CD4-positive, alpha-beta memory T cell (primary cell): ENCODE data around the gene NKX2-4. TPM values are rescaled to one million over a fixed set of nuclear protein-coding genes. Genes with fewer than 3 reads are reported as not detected.
"Not testable (repeated sequence)": the region's sequence is repeated elsewhere in the genome, so short reads cannot be mapped to it uniquely, and the experiment has no call there.

ENCODE experiments used
- CTCF ChIA-PET: fragments of 350-600 bp; sonication (Branson Sonifier 250); formaldehyde crosslinking; loops from one replicate; lab custom pipeline; 2021; ENCODE audit warnings: inconsistent platforms; ENCODE audit not compliant: partially characterized antibody; lab: Charles Lee
- POLR2A ChIA-PET: fragments of 350-600 bp; sonication (Branson Sonifier 250); formaldehyde crosslinking; loops from one replicate; lab custom pipeline; 2021; ENCODE audit not compliant: partially characterized antibody; lab: Charles Lee
- DNase-seq, 5 donors: peaks; one replicate each; pipeline versions ENCODE4 v3.0.0 to v3.0.0-alpha.2; 2020 to 2022; ENCODE audit warnings: mixed read lengths in 1 of 5
- H3K27ac ChIP-seq: one replicate; pipeline ENCODE4 v1.7.0; 2013; ENCODE audit warnings: low read depth, low read length
- H3K27me3 ChIP-seq: 2 replicates; pipeline ENCODE4 v1.7.0; 2013; ENCODE audit warnings: mild to moderate bottlenecking, low read length, moderate library complexity; ENCODE audit not compliant: insufficient read depth
- H3K36me3 ChIP-seq: 2 replicates; pipeline ENCODE4 v1.7.0; 2013; ENCODE audit warnings: mild to moderate bottlenecking, low read length, moderate library complexity; ENCODE audit not compliant: insufficient read depth
- H3K4me1 ChIP-seq: 2 replicates; pipeline ENCODE4 v1.7.0; 2013; ENCODE audit warnings: mild to moderate bottlenecking, low read length, moderate library complexity; ENCODE audit not compliant: insufficient read depth
- H3K4me3 ChIP-seq, 2 donors: one replicate each; pipeline ENCODE4 v1.7.0; 2013; ENCODE audit warnings: low read length in 2 of 2, mild to moderate bottlenecking in 1 of 2
- H3K9me3 ChIP-seq, 2 donors: one replicate each; pipeline ENCODE4 v1.7.0; 2013; ENCODE audit warnings: low read length in 2 of 2, control low read depth in 1 of 2; ENCODE audit not compliant: control insufficient read depth in 1 of 2
- H3K27ac Mint-ChIP-seq, 7 donors: one replicate each; pipeline ENCODE4 v1.8.0; 2020 to 2021; ENCODE audit warnings: mixed read lengths in 7 of 7, mild to moderate bottlenecking in 6 of 7, inconsistent platforms in 3 of 7, moderate library complexity in 3 of 7
- H3K27me3 Mint-ChIP-seq, 2 donors: one replicate each; pipeline ENCODE4 v1.8.0; 2020 to 2021; ENCODE audit warnings: mixed read lengths in 2 of 2
- H3K36me3 Mint-ChIP-seq, 2 donors: one replicate each; pipeline ENCODE4 v1.8.0; 2020 to 2021; ENCODE audit warnings: mixed read lengths in 2 of 2, inconsistent platforms in 1 of 2, mild to moderate bottlenecking in 1 of 2
- H3K4me1 Mint-ChIP-seq, 4 donors: one replicate each; pipeline ENCODE4 v1.8.0; 2020 to 2021; ENCODE audit warnings: mixed read lengths in 4 of 4, mild to moderate bottlenecking in 1 of 4
- H3K4me3 Mint-ChIP-seq, 8 donors: one replicate each; pipeline ENCODE4 v1.8.0; 2020 to 2021; ENCODE audit warnings: mixed read lengths in 8 of 8, mild to moderate bottlenecking in 7 of 8, moderate library complexity in 6 of 8, inconsistent platforms in 3 of 8
- H3K9me3 Mint-ChIP-seq, 8 donors: one replicate each; pipeline ENCODE4 v1.8.0; 2020 to 2021; ENCODE audit warnings: mixed read lengths in 8 of 8, mild to moderate bottlenecking in 5 of 8, inconsistent platforms in 3 of 8, moderate library complexity in 1 of 8
- intact Hi-C: fragments of 100-400 bp; cut with micrococcal nuclease; formaldehyde crosslinking; loops from one replicate; pipeline ENCODE4 v1.15.1; 2023
- polyA plus RNA-seq, 2 donors: library from polyadenylated mRNA; unstranded; fragments of 300-500 nt; fragmentation: Illumina TruSeq; gene quantifications; one replicate each; pipeline ENCODE4 v1.2.3, GENCODE V29; 2021
- total RNA-seq, 2 experiments: library from RNA; stranded (reverse); gene quantifications; one replicate each; pipeline ENCODE4 v1.2.3, GENCODE V29; 2021

The NKX2-4 gene
- total and polyA plus RNA-seq, 4 experiments from 2014 or later = not detected

DNA sequence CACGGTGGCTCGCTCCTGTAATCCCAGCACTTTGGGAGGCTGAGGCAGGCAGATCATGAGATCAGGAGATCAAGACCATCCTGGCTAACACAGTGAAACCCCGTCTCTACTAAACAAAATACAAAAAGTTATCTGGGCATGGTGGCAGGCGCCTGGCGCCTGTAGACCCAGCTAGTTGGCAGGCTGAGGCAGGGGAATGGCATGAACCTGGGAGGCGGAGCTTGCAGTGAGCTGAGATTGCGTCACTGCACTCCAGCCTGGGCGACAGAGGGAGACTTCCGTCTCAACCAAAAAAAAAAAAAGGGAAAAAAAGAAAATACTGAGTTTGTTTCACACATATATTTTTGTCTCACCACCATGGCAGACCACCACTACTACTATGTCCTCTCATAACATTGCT, 31.1 kb downstream of the NKX2-4 start:
- DNase-seq, H3K9me3 ChIP-seq, H3K27me3 Mint-ChIP-seq, H3K4me3 ChIP-seq, H3K27me3 ChIP-seq, H3K4me1 ChIP-seq, H3K27ac Mint-ChIP-seq, H3K4me3 Mint-ChIP-seq, POLR2A ChIA-PET, H3K9me3 Mint-ChIP-seq, H3K27ac ChIP-seq: not testable (repeated sequence)
- H3K36me3 ChIP-seq = peaks cover 32% of the 10 kb centered on the region
- peaks cover 49 to 68% of the 10 kb centered on the region in 2 donors for H3K36me3 Mint-ChIP-seq
- H3K4me1 Mint-ChIP-seq = peaks cover 0 to 13% (median 7%) of the 10 kb centered on the region in 4 donors
- intact Hi-C loops = loop anchor here (10.0 kb wide), 1 partner anchor 61 kb away; the partner anchor contains the start of gene XRN2
- CTCF ChIA-PET = interaction anchor here (1.0 kb wide), 1 partner anchor 141 kb away, joined by 3 read pairs; no protein-coding TSS in a partner anchor

DNA sequence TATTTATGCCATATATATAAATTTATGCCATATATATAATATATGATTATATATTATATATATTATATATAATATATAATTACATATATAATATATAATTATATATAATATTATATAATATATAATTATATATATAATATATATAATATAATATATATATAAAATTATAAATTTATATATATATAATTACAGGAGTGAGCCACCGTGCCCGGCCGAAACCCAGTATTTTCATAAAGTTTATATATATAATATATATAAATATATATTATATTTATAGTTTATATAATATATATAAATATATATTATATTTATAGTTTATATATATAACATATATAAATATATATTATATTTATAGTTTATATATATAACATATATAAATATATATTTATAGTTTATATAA, 31.6 kb downstream of the NKX2-4 start:
- intact Hi-C loops = loop anchor here (10.0 kb wide), 1 partner anchor 61 kb away; the partner anchor contains the start of gene XRN2
- no peak for DNase-seq
- Histone ChIP-seq H3K4me3 (no peak overlapping the region), H3K9me3 (no peaks in the 10 kb centered on the region), H3K27me3 (no peaks in the 10 kb centered on the region), H3K27ac (no peak overlapping the region), H3K4me1 (no peaks in the 10 kb centered on the region), H3K36me3 (peaks cover 32% of the 10 kb centered on the region)
- CTCF ChIA-PET = interaction anchor here (1.0 kb wide), 1 partner anchor 142 kb away, joined by 3 read pairs; no protein-coding TSS in a partner anchor
- peaks cover 50 to 72% of the 10 kb centered on the region in 2 donors for H3K36me3 Mint-ChIP-seq
- H3K4me3 Mint-ChIP-seq = no peak overlapping the region
- no peaks in the 10 kb centered on the region for H3K27me3 Mint-ChIP-seq
- peaks cover 0 to 13% (median 6%) of the 10 kb centered on the region in 4 donors for H3K4me1 Mint-ChIP-seq
- no peaks in the 10 kb centered on the region for H3K9me3 Mint-ChIP-seq
- POLR2A ChIA-PET = no interaction called here
- H3K27ac Mint-ChIP-seq = no peak overlapping the region

DNA sequence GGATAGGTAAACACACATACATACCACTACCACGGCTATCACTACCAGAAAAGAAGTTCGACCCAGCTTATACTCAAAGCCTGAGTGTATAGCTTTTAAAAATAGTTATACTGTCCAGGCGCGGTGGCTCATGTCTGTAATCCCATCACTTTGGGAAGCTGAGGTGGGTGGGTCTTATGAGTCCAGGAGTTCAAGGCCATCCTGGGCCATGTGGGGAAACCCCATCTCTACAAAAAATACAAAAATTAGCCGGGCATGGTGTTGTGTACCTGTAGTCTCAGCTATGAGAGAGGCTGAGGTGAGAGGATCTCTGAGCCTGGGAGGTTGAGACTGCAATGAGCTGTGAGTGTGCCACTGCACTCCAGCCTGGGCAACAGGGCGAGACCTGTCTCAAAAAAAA, 32.9 kb downstream of the NKX2-4 start:
- DNase-seq = no peak
- no peak overlapping the region for H3K27ac Mint-ChIP-seq
- ChIA-PET CTCF (interaction anchor here (1.2 kb wide), 1 partner anchor 23 kb away, joined by 3 read pairs; no protein-coding TSS in a partner anchor), POLR2A (no interaction called here)
- H3K27me3 Mint-ChIP-seq = no peaks in the 10 kb centered on the region
- no peak overlapping the region for H3K4me3 ChIP-seq
- no peaks in the 10 kb centered on the region for H3K9me3 ChIP-seq
- no peak overlapping the region for H3K4me3 Mint-ChIP-seq
- H3K27ac ChIP-seq = no peak overlapping the region
- no peaks in the 10 kb centered on the region for H3K9me3 Mint-ChIP-seq
- H3K36me3 Mint-ChIP-seq = peaks cover 58 to 75% of the 10 kb centered on the region in 2 donors
- intact Hi-C loops = loop anchor here (10.0 kb wide), 1 partner anchor 60 kb away; the partner anchor contains the start of gene XRN2
- no peaks in the 10 kb centered on the region for H3K4me1 ChIP-seq
- peaks cover 4 to 10% (median 5%) of the 10 kb centered on the region in 4 donors for H3K4me1 Mint-ChIP-seq
- no peaks in the 10 kb centered on the region for H3K27me3 ChIP-seq
- peaks cover 32% of the 10 kb centered on the region for H3K36me3 ChIP-seq

DNA sequence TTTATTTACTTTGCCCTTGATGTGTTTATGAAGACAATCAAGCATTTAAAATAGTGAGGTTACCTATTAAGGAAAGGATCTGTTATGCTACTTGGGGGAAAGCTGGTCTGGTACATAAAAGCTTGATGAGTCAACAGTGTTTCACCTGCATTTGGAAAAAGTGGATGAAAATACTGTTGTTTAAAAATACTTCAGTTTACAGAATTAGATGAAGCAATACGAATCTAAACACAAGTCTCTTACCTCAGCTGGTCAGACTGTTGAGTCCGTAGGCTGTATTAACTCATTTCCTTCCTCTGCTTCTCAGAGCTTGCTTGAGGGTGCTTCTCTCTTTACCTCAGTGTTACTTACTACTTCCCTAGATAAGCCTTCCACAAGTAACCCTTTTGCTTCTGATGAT, 36.1 kb downstream of the NKX2-4 start:
- intact Hi-C loops = loop anchor here (10.0 kb wide), 1 partner anchor 56 kb away; the partner anchor contains the start of gene XRN2
- no peak overlapping the region for H3K4me3 ChIP-seq
- no peaks in the 10 kb centered on the region for H3K27me3 ChIP-seq
- ChIA-PET CTCF (no interaction called here), POLR2A (no interaction called here)
- H3K9me3 Mint-ChIP-seq = no peaks in the 10 kb centered on the region
- no peak overlapping the region for H3K27ac ChIP-seq
- H3K36me3 Mint-ChIP-seq = peaks cover 48 to 67% of the 10 kb centered on the region in 2 donors
- peak overlapping the region in 1 of 7 donors; percentile 10 for H3K27ac Mint-ChIP-seq
- H3K4me1 ChIP-seq = no peaks in the 10 kb centered on the region
- peaks cover 2 to 7% (median 5%) of the 10 kb centered on the region in 4 donors for H3K4me1 Mint-ChIP-seq
- H3K9me3 ChIP-seq = no peaks in the 10 kb centered on the region
- DNase-seq = no peak
- H3K36me3 ChIP-seq = peaks cover 36% of the 10 kb centered on the region
- H3K4me3 Mint-ChIP-seq = no peak overlapping the region
- H3K27me3 Mint-ChIP-seq = no peaks in the 10 kb centered on the region

DNA sequence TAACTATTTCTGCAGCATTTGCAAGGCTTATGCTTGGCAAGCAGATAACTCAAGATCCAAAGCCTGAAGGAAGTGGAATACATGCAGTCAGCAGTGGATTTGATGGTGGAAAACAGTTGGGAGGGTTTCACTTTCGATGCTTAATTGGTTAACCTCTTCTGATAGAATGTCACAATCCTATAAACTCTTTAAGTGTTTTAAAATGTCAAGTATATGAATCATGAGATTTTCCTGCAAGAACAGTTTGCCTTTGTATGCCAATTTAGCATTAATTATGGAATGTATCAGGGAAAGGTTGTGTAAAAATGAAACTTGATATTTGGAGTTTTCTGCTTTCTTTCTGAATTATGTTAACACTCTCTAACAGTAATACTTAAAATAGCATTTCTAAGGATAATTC, 36.6 kb downstream of the NKX2-4 start:
- Histone ChIP-seq H3K27ac (no peak overlapping the region), H3K9me3 (no peaks in the 10 kb centered on the region), H3K4me3 (no peak overlapping the region), H3K27me3 (no peaks in the 10 kb centered on the region), H3K36me3 (peaks cover 39% of the 10 kb centered on the region), H3K4me1 (no peaks in the 10 kb centered on the region)
- no peak overlapping the region for H3K4me3 Mint-ChIP-seq
- DNase-seq = no peak
- H3K27ac Mint-ChIP-seq = no peak overlapping the region
- H3K27me3 Mint-ChIP-seq = no peaks in the 10 kb centered on the region
- no peaks in the 10 kb centered on the region for H3K9me3 Mint-ChIP-seq
- intact Hi-C loops = loop anchor here (10.0 kb wide), 1 partner anchor 56 kb away; the partner anchor contains the start of gene XRN2
- H3K36me3 Mint-ChIP-seq = peaks cover 47 to 67% of the 10 kb centered on the region in 2 donors
- CTCF ChIA-PET = no interaction called here
- POLR2A ChIA-PET = no interaction called here
- peaks cover 2 to 7% (median 5%) of the 10 kb centered on the region in 4 donors for H3K4me1 Mint-ChIP-seq

DNA sequence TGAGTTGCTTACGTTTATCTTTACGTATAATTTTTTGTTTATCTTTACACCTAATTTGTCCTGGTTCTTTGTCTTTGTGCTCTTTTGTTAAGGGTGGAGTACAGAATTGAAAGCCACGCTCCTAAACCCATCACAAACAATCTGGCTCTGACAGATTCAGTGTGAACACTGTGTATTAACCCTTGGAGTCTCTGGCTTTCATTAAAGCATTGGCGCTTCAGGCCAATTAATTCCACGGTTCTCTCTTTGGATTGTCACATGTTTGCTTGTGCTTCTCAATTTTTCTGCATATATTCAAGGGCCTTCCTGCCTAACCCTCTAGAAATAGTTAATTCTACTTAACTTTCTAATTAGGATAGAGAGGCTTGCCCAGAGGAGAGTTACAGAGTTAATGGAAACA, 38.6 kb downstream of the NKX2-4 start:
- no peaks in the 10 kb centered on the region for H3K9me3 ChIP-seq
- H3K27me3 ChIP-seq = no peaks in the 10 kb centered on the region
- H3K27ac ChIP-seq = no peak overlapping the region
- peak overlapping the region in 1 of 7 donors; percentile 18 for H3K27ac Mint-ChIP-seq
- no peaks in the 10 kb centered on the region for H3K9me3 Mint-ChIP-seq
- POLR2A ChIA-PET = no interaction called here
- no peak overlapping the region for H3K4me3 Mint-ChIP-seq
- intact Hi-C loops = no loop called here
- H3K36me3 Mint-ChIP-seq = peaks cover 55 to 71% of the 10 kb centered on the region in 2 donors
- H3K4me1 ChIP-seq = no peaks in the 10 kb centered on the region
- H3K36me3 ChIP-seq = peaks cover 36% of the 10 kb centered on the region
- H3K27me3 Mint-ChIP-seq = no peaks in the 10 kb centered on the region
- DNase-seq = no peak
- no peak overlapping the region for H3K4me3 ChIP-seq
- CTCF ChIA-PET = no interaction called here
- peaks cover 2 to 7% (median 5%) of the 10 kb centered on the region in 4 donors for H3K4me1 Mint-ChIP-seq

DNA sequence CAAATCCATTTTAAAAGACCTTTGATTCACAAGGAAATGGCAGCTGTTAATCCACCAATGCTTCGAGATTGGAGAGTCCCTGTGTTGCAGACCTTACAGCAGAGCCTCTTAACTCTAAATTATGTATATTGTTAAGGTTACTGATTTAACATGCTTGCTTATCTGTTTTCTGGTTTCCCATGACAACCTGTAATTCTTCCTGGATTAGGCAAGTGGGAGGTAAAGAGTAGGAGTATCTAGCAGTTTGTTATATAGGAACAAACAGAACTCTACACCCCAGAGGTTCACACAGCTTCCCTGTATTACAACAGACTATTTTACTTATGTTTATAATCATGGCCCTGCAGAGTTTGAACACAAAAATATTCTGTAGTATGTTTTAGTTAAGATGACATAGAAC, 39.5 kb downstream of the NKX2-4 start:
- peaks cover 47 to 62% of the 10 kb centered on the region in 2 donors for H3K36me3 Mint-ChIP-seq
- CTCF ChIA-PET = no interaction called here
- no peak overlapping the region for H3K4me3 Mint-ChIP-seq
- peaks cover 2 to 5% (median 4%) of the 10 kb centered on the region in 4 donors for H3K4me1 Mint-ChIP-seq
- peaks cover 34% of the 10 kb centered on the region for H3K36me3 ChIP-seq
- H3K4me1 ChIP-seq = no peaks in the 10 kb centered on the region
- no peak overlapping the region for H3K27ac Mint-ChIP-seq
- DNase-seq = no peak
- intact Hi-C loops = no loop called here
- H3K27ac ChIP-seq = no peak overlapping the region
- POLR2A ChIA-PET = no interaction called here
- no peaks in the 10 kb centered on the region for H3K9me3 Mint-ChIP-seq
- H3K27me3 ChIP-seq = no peaks in the 10 kb centered on the region
- no peak overlapping the region for H3K4me3 ChIP-seq
- H3K9me3 ChIP-seq = no peaks in the 10 kb centered on the region
- no peaks in the 10 kb centered on the region for H3K27me3 Mint-ChIP-seq
